Measurements from ENCODE around the gene TRIM60. TPM values are rescaled to one million over a fixed set of nuclear protein-coding genes. Genes with fewer than 3 reads are reported as not detected.

The TRIM60 gene
- total RNA-seq, 1 donor from 2014 or later: not detected

DNA sequence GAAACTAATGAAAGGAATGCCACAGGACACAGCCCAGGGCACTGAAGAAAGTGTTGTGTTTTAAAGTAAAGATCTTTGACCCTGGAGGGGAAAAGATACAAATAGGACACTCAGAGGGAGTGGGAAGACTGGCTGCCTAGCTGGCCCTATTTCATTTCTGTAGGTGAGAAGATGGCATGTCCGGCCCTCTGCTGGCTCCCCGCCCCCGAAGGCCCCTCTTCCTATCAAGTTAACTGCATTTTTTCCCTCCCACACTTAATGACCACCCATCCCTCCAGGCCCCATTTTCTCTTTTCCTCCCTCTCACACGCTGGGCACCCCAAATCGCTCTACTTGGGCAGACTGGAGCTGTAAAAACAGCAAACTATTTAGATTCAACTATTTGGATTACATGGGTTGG, 16.4 kb downstream of the TRIM60 start:
- Mint-ChIP-seq H3K27ac (no peak overlapping the region), H3K4me3 (no peak overlapping the region), H3K27me3 (no peaks in the 10 kb centered on the region), H3K4me1 (ENCODE audit: unreplicated experiment) (no peaks in the 10 kb centered on the region), H3K36me3 (no peaks in the 10 kb centered on the region), H3K9me3 (no peaks in the 10 kb centered on the region)
- TF ChIP-seq, protein P1, sequence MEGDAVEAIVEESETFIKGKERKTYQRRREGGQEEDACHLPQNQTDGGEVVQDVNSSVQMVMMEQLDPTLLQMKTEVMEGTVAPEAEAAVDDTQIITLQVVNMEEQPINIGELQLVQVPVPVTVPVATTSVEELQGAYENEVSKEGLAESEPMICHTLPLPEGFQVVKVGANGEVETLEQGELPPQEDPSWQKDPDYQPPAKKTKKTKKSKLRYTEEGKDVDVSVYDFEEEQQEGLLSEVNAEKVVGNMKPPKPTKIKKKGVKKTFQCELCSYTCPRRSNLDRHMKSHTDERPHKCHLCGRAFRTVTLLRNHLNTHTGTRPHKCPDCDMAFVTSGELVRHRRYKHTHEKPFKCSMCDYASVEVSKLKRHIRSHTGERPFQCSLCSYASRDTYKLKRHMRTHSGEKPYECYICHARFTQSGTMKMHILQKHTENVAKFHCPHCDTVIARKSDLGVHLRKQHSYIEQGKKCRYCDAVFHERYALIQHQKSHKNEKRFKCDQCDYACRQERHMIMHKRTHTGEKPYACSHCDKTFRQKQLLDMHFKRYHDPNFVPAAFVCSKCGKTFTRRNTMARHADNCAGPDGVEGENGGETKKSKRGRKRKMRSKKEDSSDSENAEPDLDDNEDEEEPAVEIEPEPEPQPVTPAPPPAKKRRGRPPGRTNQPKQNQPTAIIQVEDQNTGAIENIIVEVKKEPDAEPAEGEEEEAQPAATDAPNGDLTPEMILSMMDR (conservative IDR thresholded peaks at IDR 0.05): no peak
- DNase-seq (ENCODE audit: extremely low spot score, unreplicated experiment): no peak

DNA sequence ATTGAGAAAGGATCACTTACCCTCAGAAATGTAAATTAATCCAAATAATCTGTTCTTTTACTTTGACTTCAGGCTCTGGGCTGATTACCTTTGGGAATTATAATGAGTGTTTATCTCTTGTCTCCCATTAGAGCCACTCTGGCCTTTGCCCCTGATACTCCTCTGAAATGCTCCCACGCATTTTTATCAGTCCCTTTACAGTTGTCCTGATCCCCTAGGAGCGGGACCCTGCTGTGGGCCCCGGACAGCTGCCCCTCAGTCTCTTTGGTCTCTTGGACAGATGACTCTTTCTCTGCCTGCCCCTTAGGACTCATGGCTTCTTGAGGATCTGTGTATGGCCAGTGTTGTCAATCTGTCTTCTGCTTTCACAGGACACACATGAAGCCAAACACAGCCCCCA, 20.8 kb downstream of the TRIM60 start:
- H3K4me3 Mint-ChIP-seq: no peak overlapping the region
- H3K9me3 Mint-ChIP-seq: no peaks in the 10 kb centered on the region
- TF ChIP-seq, protein P1 (conservative IDR thresholded peaks at IDR 0.05): no peak
- H3K27ac Mint-ChIP-seq: no peak overlapping the region
- H3K27me3 Mint-ChIP-seq: no peaks in the 10 kb centered on the region
- no peaks in the 10 kb centered on the region for H3K4me1 Mint-ChIP-seq (ENCODE audit: unreplicated experiment)
- no peak for DNase-seq (ENCODE audit: extremely low spot score, unreplicated experiment)
- no peaks in the 10 kb centered on the region for H3K36me3 Mint-ChIP-seq

DNA sequence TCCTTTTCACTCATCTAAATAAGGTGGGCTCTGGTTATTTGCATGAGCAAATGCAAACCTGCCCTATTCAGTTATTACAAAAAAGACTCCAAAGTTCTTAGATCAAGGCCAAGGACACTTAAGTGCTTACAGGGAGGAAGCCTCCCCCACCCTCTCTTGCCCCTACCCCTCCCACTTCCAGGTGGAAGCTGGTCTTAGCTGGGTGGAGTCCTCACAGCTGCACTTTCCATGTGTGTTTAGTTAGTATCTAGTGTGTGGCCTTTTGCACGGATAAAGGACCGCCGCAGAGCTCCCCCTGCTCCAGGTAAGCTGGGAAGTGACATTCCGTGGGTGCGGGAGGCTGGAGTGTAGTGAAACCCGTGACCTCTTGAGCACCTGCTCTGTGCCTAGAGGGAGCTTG, 21.8 kb downstream of the TRIM60 start, which contains the start of gene TRIM75:
TRIM75 (plus strand) TSS at position 222 of the 400 bp plus-strand sequence. CDS start 5,282 bp downstream, outside the sequence.
- Mint-ChIP-seq H3K27me3 (no peaks in the 10 kb centered on the region), H3K9me3 (no peaks in the 10 kb centered on the region)

DNA sequence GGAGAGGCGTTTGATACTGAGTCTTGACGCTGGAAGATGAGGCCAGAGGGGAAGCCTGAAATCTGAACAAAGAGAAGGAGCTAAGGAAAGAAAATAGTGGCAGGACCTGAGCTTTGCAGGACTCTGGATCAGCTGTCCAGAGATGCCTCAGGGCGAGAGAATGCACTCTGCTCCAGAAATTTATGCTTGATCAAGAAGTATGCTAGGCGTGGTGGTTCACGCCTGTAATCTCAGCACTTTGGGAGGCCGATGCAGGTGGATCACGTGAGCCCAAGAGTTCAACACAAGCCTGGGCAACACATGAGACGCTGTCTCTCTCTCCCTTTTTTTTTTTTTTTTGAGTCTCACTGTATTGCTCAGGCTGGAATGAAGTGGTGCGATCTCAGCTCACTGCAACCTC, 23.8 kb downstream of the TRIM60 start:
- H3K36me3 Mint-ChIP-seq: no peaks in the 10 kb centered on the region
- H3K27ac Mint-ChIP-seq: no peak overlapping the region
- H3K4me1 Mint-ChIP-seq (ENCODE audit: unreplicated experiment): no peaks in the 10 kb centered on the region
- TF ChIP-seq, protein P1 (conservative IDR thresholded peaks at IDR 0.05): no peak
- no peaks in the 10 kb centered on the region for H3K9me3 Mint-ChIP-seq
- H3K27me3 Mint-ChIP-seq: no peaks in the 10 kb centered on the region
- no peak overlapping the region for H3K4me3 Mint-ChIP-seq
- no peak for DNase-seq (ENCODE audit: extremely low spot score, unreplicated experiment)

More for the DNA sequence above, 21.8 kb downstream of the TRIM60 start, which contains the start of gene TRIM75:
- DNase-seq (ENCODE audit: extremely low spot score, unreplicated experiment): no peak
- no peak within 1 kb of the TSS for H3K27ac Mint-ChIP-seq
- H3K36me3 Mint-ChIP-seq: no peaks in the 10 kb centered on the region
- TF ChIP-seq, protein P1 (conservative IDR thresholded peaks at IDR 0.05): no peak
- no peaks in the 10 kb centered on the region for H3K4me1 Mint-ChIP-seq (ENCODE audit: unreplicated experiment)
- H3K4me3 Mint-ChIP-seq: no peak within 1 kb of the TSS

DNA sequence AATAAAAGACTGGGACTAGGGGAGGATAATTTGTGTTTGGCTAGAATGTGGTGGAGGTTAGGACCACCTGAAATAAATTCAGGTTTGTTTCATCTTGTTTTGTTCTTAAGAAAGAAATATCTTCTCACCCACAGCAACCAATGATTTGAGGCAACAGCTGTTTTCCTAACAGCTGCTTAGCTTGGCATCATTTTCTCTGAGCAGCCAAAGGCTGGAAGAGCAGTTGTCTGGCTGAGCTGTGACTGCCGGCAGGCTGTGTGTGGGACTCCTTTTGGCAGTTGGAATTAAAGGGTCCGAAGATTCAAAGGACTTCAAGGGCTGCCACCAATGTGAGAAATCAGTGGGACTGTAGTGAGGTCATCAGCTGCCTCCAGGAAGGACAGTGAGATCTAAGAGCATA, 26.9 kb downstream of the TRIM60 start:
- Mint-ChIP-seq H3K27ac (no peak overlapping the region), H3K4me1 (ENCODE audit: unreplicated experiment) (no peaks in the 10 kb centered on the region), H3K27me3 (no peaks in the 10 kb centered on the region), H3K4me3 (no peak overlapping the region), H3K9me3 (no peaks in the 10 kb centered on the region), H3K36me3 (no peaks in the 10 kb centered on the region)
- no peak for DNase-seq (ENCODE audit: extremely low spot score, unreplicated experiment)
- TF ChIP-seq, protein P1 (conservative IDR thresholded peaks at IDR 0.05): no peak

DNA sequence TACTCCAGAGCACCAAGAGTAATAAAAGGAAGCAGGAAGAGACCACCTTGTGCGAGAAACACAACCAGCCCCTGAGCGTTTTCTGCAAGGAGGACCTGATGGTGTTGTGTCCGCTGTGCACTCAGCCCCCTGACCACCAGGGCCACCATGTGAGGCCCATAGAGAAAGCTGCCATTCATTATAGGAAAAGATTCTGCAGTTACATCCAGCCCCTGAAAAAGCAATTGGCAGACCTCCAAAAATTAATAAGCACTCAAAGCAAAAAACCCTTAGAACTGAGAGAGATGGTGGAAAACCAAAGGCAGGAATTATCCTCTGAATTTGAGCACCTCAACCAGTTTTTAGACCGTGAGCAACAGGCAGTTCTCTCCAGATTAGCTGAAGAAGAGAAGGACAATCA, 27.6 kb downstream of the TRIM60 start:
- H3K4me1 Mint-ChIP-seq (ENCODE audit: unreplicated experiment): no peaks in the 10 kb centered on the region
- DNase-seq (ENCODE audit: extremely low spot score, unreplicated experiment): no peak
- no peaks in the 10 kb centered on the region for H3K9me3 Mint-ChIP-seq
- no peak overlapping the region for H3K27ac Mint-ChIP-seq
- no peaks in the 10 kb centered on the region for H3K27me3 Mint-ChIP-seq
- H3K36me3 Mint-ChIP-seq: no peaks in the 10 kb centered on the region
- no peak overlapping the region for H3K4me3 Mint-ChIP-seq
- TF ChIP-seq, protein P1 (conservative IDR thresholded peaks at IDR 0.05): no peak

Data from type B pancreatic cell (in vitro differentiated cells).